ENCODE data around the gene PRR36.

The PRR36 gene

GRCh38 chr19:7844951-7845350, 29.2 kb downstream of the PRR36 start:
- DNase-seq (ENCODE audit: low read depth) = no peak

- no peak for DNase-seq (ENCODE audit: low read depth)
Observed at GRCh38 chr19:7844405-7844804, 29.8 kb downstream of the PRR36 start.

GRCh38 chr19:7843521-7843920, 30.7 kb downstream of the PRR36 start:
- DNase-seq (ENCODE audit: low read depth) = no peak

GRCh38 chr19:7842661-7843294, 31.4 kb downstream of the PRR36 start:
- DNase-seq (ENCODE audit: low read depth) = no peak

- DNase-seq (ENCODE audit: low read depth) = no peak
Observed at GRCh38 chr19:7841751-7842660, 32.2 kb downstream of the PRR36 start.

- DNase-seq (ENCODE audit: low read depth) = no peak
Observed at GRCh38 chr19:7840629-7841028, 33.6 kb downstream of the PRR36 start.

GRCh38 chr19:7839476-7839875, 34.7 kb downstream of the PRR36 start:
- DNase-seq (ENCODE audit: low read depth) = no peak

- no peak for DNase-seq (ENCODE audit: low read depth)
Observed at GRCh38 chr19:7833225-7834099, 40.7 kb downstream of the PRR36 start.

- DNase-seq (ENCODE audit: low read depth) = no peak
Observed at GRCh38 chr19:7832781-7833180, 41.4 kb downstream of the PRR36 start.

GRCh38 chr19:7832009-7832408, 42.2 kb downstream of the PRR36 start:
- no peak for DNase-seq (ENCODE audit: low read depth)

- DNase-seq (ENCODE audit: low read depth) = no peak
Observed at GRCh38 chr19:7831452-7831851, 42.7 kb downstream of the PRR36 start.

GRCh38 chr19:7830823-7831222, 43.4 kb downstream of the PRR36 start:
- no peak for DNase-seq (ENCODE audit: low read depth)

GRCh38 chr19:7830272-7830771, 43.9 kb downstream of the PRR36 start:
- DNase-seq (ENCODE audit: low read depth) = no peak

GRCh38 chr19:7829561-7830271, 44.5 kb downstream of the PRR36 start, which contains the start of gene EVI5L:
Gene EVI5L, plus strand, starts transcription at chr19:7830218. Its CDS starts 16,325 bp downstream, at chr19:7846543.
- DNase-seq (ENCODE audit: low read depth) = peak; percentile 99

- no peak for DNase-seq (ENCODE audit: low read depth)
Observed at GRCh38 chr19:7829166-7829520, 45.0 kb downstream of the PRR36 start.

- DNase-seq (ENCODE audit: low read depth) = no peak
Observed at GRCh38 chr19:7823686-7824301, 50.4 kb downstream of the PRR36 start.

- no peak for DNase-seq (ENCODE audit: low read depth)
Observed at GRCh38 chr19:7822910-7823515, 51.2 kb downstream of the PRR36 start.

GRCh38 chr19:7820588-7820987, 53.6 kb downstream of the PRR36 start:
- no peak for DNase-seq (ENCODE audit: low read depth)

- DNase-seq (ENCODE audit: low read depth) = no peak
Observed at GRCh38 chr19:7819337-7819736, 54.9 kb downstream of the PRR36 start.

GRCh38 chr19:7818806-7819205, 55.4 kb downstream of the PRR36 start:
- DNase-seq (ENCODE audit: low read depth) = no peak

Measured in HS-27A (cell line).